SH-SY5Y (cell line): ENCODE measurements around the gene COL13A1.

ENCODE experiments used
- GATA2 ChIP-seq: IDR thresholded peaks from 2 replicates; pipeline ENCODE4 v1.6.1; 2011; ENCODE audit warnings: mild to moderate bottlenecking, low read depth, low read length
- GATA3 ChIP-seq: IDR thresholded peaks from 2 replicates; pipeline ENCODE4 v1.6.1; 2011; ENCODE audit warnings: low read depth, mild to moderate bottlenecking, low read length, moderate library complexity

DNA sequence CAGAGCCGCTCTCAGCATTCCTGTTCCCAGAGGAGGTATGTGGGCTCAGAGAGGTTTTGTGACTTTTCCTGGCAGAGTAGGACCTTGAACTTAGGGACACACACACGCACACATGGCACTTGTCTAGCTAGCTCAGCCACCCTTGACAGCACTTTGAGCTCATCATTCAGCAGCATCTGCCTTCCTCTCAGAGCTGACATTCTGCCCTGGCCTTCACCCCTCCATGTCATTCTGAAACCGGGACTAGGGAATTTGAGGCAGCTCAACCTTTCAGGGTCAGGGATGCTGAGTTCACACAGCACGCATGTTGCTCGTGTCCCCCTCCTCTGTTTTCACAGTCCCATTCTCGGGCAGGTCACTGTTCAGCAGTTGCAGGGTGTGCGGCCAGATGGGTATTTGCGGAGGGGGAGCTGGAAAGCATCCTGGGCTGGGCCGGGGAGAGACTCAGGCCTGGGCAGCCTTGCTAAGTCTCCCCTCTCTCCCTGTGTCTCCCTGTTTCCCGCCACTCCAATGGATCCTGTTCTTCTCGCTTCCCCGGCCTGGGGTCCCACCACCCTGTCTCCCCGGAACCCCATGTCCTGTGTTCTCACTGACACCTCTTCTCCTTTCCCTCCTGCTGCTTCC is 78.0 kb downstream of the COL13A1 start:
- TF ChIP-seq GATA2 (no peak), GATA3 (no peak)
